ENCODE measurements around the gene ARV1. TPM values are rescaled to one million over a fixed set of nuclear protein-coding genes. Genes with fewer than 3 reads are reported as not detected.

Gene ARV1
- total and polyA plus RNA-seq, 4 donors, result 13.8 to 60.3 (median 17.2) TPM

DNA sequence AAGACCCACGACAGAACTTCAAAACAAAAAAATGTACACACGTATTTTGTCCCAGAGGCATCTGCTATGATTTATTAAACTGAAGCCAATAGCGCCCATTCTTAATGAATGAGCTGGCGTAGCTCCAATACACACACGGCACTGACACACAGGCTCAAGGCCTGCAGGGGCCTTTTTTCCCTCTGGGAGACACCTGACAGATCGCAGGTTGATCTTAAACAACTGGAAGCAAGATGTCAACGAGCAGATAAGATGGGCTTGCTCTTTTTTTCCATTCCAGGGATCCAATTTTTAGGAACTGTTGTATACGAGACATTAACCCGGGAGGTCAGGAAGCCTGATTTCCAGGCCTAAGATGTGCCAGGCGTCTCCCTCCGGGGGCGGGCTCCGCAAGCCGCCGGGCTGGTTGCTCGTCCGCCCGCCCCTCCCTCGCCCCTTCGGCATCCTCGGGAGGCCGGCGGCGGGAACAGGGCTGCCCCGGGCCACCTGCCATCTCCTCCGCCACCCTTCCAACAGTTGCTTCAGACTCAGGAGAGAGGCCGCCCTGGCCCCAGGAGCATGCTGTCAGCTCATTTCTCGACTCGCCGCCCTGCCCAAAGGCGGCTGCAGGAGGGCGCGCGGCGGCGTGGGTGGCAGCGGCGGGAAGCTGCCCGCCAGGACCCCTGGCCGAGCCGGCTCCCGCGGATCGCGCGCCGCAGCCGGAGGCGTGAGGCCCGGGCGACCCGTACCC lies 968 bp upstream of the ARV1 start:
- DNase-seq (peak in 2 of 3 donors; percentile 25 to 50), ATAC-seq (ENCODE audit: insufficient read depth, low FRiP score) (no peak)
- Histone ChIP-seq H3K36me3 (ENCODE audit: control insufficient read depth in 4 of 4, insufficient read depth in 4 of 4, low read length in 4 of 4) (peaks cover 0 to 7% (median 1%) of the 10 kb centered on the region in 4 donors), H3K27me3 (ENCODE audit: control insufficient read depth in 3 of 3, insufficient read depth in 3 of 3, low read length in 2 of 3) (no peaks in the 10 kb centered on the region), H3K4me1 (ENCODE audit: control insufficient read depth in 5 of 5, insufficient read depth in 5 of 5, low read length in 5 of 5) (peaks cover 3 to 13% (median 3%) of the 10 kb centered on the region in 5 donors), H3K9ac (ENCODE audit: insufficient read depth in 1 of 2, low read length in 2 of 2) (no peak overlapping the region), H3K9me3 (ENCODE audit: control insufficient read depth in 4 of 4, insufficient read depth in 3 of 4, low read length in 3 of 4) (no peaks in the 10 kb centered on the region), H3K27ac (ENCODE audit: low read depth in 1 of 2, low read length in 1 of 2) (peak overlapping the region; percentile 84 to 87), H3K4me3 (peak overlapping the region; percentile 68)
- 1% methylated on average over 36 to 52 of the region's 52 CpGs for WGBS, 2 donors
- TF ChIP-seq, protein P1, sequence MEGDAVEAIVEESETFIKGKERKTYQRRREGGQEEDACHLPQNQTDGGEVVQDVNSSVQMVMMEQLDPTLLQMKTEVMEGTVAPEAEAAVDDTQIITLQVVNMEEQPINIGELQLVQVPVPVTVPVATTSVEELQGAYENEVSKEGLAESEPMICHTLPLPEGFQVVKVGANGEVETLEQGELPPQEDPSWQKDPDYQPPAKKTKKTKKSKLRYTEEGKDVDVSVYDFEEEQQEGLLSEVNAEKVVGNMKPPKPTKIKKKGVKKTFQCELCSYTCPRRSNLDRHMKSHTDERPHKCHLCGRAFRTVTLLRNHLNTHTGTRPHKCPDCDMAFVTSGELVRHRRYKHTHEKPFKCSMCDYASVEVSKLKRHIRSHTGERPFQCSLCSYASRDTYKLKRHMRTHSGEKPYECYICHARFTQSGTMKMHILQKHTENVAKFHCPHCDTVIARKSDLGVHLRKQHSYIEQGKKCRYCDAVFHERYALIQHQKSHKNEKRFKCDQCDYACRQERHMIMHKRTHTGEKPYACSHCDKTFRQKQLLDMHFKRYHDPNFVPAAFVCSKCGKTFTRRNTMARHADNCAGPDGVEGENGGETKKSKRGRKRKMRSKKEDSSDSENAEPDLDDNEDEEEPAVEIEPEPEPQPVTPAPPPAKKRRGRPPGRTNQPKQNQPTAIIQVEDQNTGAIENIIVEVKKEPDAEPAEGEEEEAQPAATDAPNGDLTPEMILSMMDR (IDR thresholded peaks at IDR 0.05; ENCODE audit: control extremely low read depth, extremely low read depth), result no peak

DNA sequence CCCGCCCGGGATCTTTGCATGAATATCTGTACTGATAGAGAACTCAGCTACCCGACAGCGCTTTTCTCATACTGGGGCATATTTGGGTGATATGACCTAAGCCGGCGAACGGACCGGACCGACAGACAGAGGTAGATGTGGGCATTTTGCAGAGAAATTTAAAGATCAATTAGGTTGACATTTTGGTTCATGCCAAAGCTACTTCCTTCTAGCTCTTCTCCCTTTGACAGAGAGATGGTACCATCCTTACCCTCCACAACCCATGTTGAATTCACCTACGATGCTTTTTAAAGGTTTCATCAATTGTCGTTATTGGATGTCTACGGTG lies 459 bp downstream of the ARV1 start:
- Histone ChIP-seq H3K9ac (ENCODE audit: insufficient read depth in 1 of 2, low read length in 2 of 2) (peak overlapping the region; percentile 41 to 69), H3K27me3 (ENCODE audit: control insufficient read depth in 3 of 3, insufficient read depth in 3 of 3, low read length in 2 of 3) (no peaks in the 10 kb centered on the region), H3K4me1 (ENCODE audit: control insufficient read depth in 5 of 5, insufficient read depth in 5 of 5, low read length in 5 of 5) (peaks cover 3 to 13% (median 4%) of the 10 kb centered on the region in 5 donors), H3K36me3 (ENCODE audit: control insufficient read depth in 4 of 4, insufficient read depth in 4 of 4, low read length in 4 of 4) (peaks cover 0 to 7% (median 1%) of the 10 kb centered on the region in 4 donors), H3K27ac (ENCODE audit: low read depth in 1 of 2, low read length in 1 of 2) (peak overlapping the region; percentile 73 to 78), H3K9me3 (ENCODE audit: control insufficient read depth in 4 of 4, insufficient read depth in 3 of 4, low read length in 3 of 4) (no peaks in the 10 kb centered on the region), H3K4me3 (peak overlapping the region; percentile 68)
- TF ChIP-seq, protein P1 (IDR thresholded peaks at IDR 0.05; ENCODE audit: control extremely low read depth, extremely low read depth), result no peak
- no peak for ATAC-seq (ENCODE audit: insufficient read depth, low FRiP score)
- WGBS, 2 donors, result 5 to 6% methylated on average over 12 of the region's 12 CpGs
- DNase-seq, result no peak

DNA sequence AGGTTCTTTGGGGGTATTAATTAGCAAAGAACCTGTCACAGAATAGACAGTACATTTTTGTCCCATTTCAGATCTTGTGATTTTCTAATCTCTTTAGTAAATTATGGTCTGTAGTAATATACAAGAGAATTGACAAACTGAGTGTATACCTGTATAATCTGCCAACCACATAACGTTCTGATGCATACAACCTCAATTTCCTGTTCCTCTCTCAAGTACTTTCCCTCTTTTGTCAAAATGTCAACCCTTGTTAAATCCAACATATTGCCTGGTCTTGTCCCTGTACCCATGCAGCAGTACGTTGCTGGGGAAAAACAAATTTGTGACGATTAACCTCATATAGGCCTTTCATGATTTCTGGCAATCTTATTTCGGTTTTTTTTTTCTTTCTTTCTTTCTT lies 1.1 kb downstream of the ARV1 start:
- H3K9me3 ChIP-seq (ENCODE audit: control insufficient read depth in 4 of 4, insufficient read depth in 3 of 4, low read length in 3 of 4), result no peaks in the 10 kb centered on the region
- peak overlapping the region; percentile 41 to 69 for H3K9ac ChIP-seq (ENCODE audit: insufficient read depth in 1 of 2, low read length in 2 of 2)
- H3K4me1 ChIP-seq (ENCODE audit: control insufficient read depth in 5 of 5, insufficient read depth in 5 of 5, low read length in 5 of 5), result peaks cover 3 to 13% (median 4%) of the 10 kb centered on the region in 5 donors
- 65 to 66% methylated on average over 4 of the region's 4 CpGs for WGBS, 2 donors
- TF ChIP-seq, protein P1 (IDR thresholded peaks at IDR 0.05; ENCODE audit: control extremely low read depth, extremely low read depth), result no peak
- H3K36me3 ChIP-seq (ENCODE audit: control insufficient read depth in 4 of 4, insufficient read depth in 4 of 4, low read length in 4 of 4), result peaks cover 0 to 7% (median 1%) of the 10 kb centered on the region in 4 donors
- no peaks in the 10 kb centered on the region for H3K27me3 ChIP-seq (ENCODE audit: control insufficient read depth in 3 of 3, insufficient read depth in 3 of 3, low read length in 2 of 3)
- H3K27ac ChIP-seq (ENCODE audit: low read depth in 1 of 2, low read length in 1 of 2), result no peak overlapping the region
- H3K4me3 ChIP-seq, result no peak overlapping the region
- ATAC-seq (ENCODE audit: insufficient read depth, low FRiP score), result no peak
- no peak for DNase-seq

Data from lung (tissue), 12 donors.